Mesendoderm (in vitro differentiated cells): Measurements from ENCODE around the gene BBLN.
"Not testable (repeated sequence)": the region's sequence is repeated elsewhere in the genome, so short reads cannot be mapped to it uniquely, and the experiment has no call there.

Experiments used
- DNase-seq: peaks from one replicate; pipeline ENCODE4 v3.0.0; 2013
- H2AK5ac ChIP-seq: 2 replicates; pipeline ENCODE4 v1.6.1; 2013; ENCODE audit warnings: low read length, inconsistent platforms
- H2BK120ac ChIP-seq: 2 replicates; pipeline ENCODE4 v1.6.1; 2013; ENCODE audit warnings: low read depth, mild to moderate bottlenecking, low read length, moderate library complexity, mixed read lengths
- H2BK15ac ChIP-seq: replicated peaks from 2 replicates; pipeline ENCODE4 v1.6.1; 2013; ENCODE audit warnings: low read depth, mild to moderate bottlenecking, moderate library complexity
- H2BK5ac ChIP-seq: 2 replicates; pipeline ENCODE4 v1.6.1; 2013; ENCODE audit warnings: low read length, inconsistent platforms
- H3K18ac ChIP-seq: 2 replicates; pipeline ENCODE4 v1.6.1; 2013; ENCODE audit warnings: mild to moderate bottlenecking, low read length, mixed read lengths
- H3K23ac ChIP-seq: one replicate; pipeline ENCODE4 v1.6.1; 2013; ENCODE audit warnings: low read length
- H3K27ac ChIP-seq: 2 replicates; pipeline ENCODE4 v1.5.1; 2013; ENCODE audit warnings: low read depth, mild to moderate bottlenecking, inconsistent platforms, low read length, moderate library complexity
- H3K27me3 ChIP-seq: 2 replicates; pipeline ENCODE4 v1.6.1; 2013; ENCODE audit warnings: low read length, control low read depth, mild to moderate bottlenecking, inconsistent platforms; ENCODE audit not compliant: insufficient read depth, poor library complexity
- H3K36me3 ChIP-seq: 2 replicates; pipeline ENCODE4 v1.6.1; 2013; ENCODE audit warnings: low read length, inconsistent platforms; ENCODE audit not compliant: control insufficient read depth, insufficient read depth
- H3K4ac ChIP-seq: one replicate; pipeline ENCODE4 v1.6.1; 2013; ENCODE audit warnings: low read depth, mild to moderate bottlenecking, low read length, moderate library complexity
- H3K4me1 ChIP-seq: 2 replicates; pipeline ENCODE4 v1.6.1; 2013; ENCODE audit warnings: low read depth, low read length, inconsistent platforms; ENCODE audit not compliant: control insufficient read depth
- H3K4me2 ChIP-seq: 2 replicates; pipeline ENCODE4 v1.6.1; 2013; ENCODE audit warnings: low read length
- H3K4me3 ChIP-seq: 2 replicates; pipeline ENCODE4 v1.5.1; 2013; ENCODE audit warnings: mild to moderate bottlenecking, low read length
- H3K56ac ChIP-seq: one replicate; pipeline ENCODE4 v1.6.1; 2013; ENCODE audit warnings: low read length
- H3K79me1 ChIP-seq: 2 replicates; pipeline ENCODE4 v1.6.1; 2013; ENCODE audit warnings: low read length, inconsistent platforms
- H3K79me2 ChIP-seq: 2 replicates; pipeline ENCODE4 v1.6.1; 2013; ENCODE audit warnings: mild to moderate bottlenecking, low read length; ENCODE audit not compliant: control insufficient read depth, insufficient read depth
- H3K9ac ChIP-seq: 2 replicates; pipeline ENCODE4 v1.6.1; 2013; ENCODE audit warnings: low read length, inconsistent platforms
- H4K5ac ChIP-seq: one replicate; pipeline ENCODE4 v1.6.1; 2013; ENCODE audit warnings: low read length
- H4K8ac ChIP-seq: one replicate; pipeline ENCODE4 v1.6.1; 2013; ENCODE audit warnings: low read depth, mild to moderate bottlenecking, control low read depth, low read length, moderate library complexity
- WGBS: extraction: QIAGEN DNeasy Blood & Tissue Kit; methylation state at CpG from one replicate; pipeline ENCODE4 v1.1.7; 2013; ENCODE audit warnings: low lambda C conversion rate, missing lambda C conversion rate; ENCODE audit not compliant: insufficient coverage; ENCODE audit errors: extremely low coverage; 5-methylcytosine and 5-hydroxymethylcytosine counted together

Gene BBLN

DNA sequence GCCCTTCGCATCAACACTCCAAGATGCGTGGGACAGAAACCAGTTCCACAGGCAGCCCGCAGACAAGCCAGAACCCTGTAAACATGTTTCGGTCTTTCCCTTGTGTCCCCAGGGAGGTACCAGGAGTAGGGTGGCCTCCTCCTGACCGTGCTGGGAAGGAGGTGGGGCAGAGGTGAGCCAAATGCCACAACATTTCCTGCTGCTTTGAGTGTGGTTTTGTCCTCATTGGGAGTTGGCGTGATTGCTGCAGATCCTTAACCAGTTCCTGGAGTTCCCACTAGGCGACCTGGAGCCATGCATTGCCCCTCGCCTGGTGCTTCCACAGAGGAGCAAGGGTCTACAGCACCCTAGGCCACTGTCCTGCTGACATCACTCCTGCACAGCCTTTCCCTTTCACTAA, 24.5 kb upstream of the BBLN start:
- not testable (repeated sequence) for H4K5ac ChIP-seq, H2AK5ac ChIP-seq, H3K79me2 ChIP-seq, H3K4me2 ChIP-seq, H3K18ac ChIP-seq, H3K9ac ChIP-seq, H2BK5ac ChIP-seq, H2BK120ac ChIP-seq, H4K8ac ChIP-seq, H3K4me3 ChIP-seq, H3K4me1 ChIP-seq, H3K56ac ChIP-seq, H3K79me1 ChIP-seq, H2BK15ac ChIP-seq, H3K27me3 ChIP-seq, H3K36me3 ChIP-seq, H3K4ac ChIP-seq, DNase-seq, H3K27ac ChIP-seq, H3K23ac ChIP-seq
- no CpG with 5 or more reads among the region's 8 CpGs for WGBS

DNA sequence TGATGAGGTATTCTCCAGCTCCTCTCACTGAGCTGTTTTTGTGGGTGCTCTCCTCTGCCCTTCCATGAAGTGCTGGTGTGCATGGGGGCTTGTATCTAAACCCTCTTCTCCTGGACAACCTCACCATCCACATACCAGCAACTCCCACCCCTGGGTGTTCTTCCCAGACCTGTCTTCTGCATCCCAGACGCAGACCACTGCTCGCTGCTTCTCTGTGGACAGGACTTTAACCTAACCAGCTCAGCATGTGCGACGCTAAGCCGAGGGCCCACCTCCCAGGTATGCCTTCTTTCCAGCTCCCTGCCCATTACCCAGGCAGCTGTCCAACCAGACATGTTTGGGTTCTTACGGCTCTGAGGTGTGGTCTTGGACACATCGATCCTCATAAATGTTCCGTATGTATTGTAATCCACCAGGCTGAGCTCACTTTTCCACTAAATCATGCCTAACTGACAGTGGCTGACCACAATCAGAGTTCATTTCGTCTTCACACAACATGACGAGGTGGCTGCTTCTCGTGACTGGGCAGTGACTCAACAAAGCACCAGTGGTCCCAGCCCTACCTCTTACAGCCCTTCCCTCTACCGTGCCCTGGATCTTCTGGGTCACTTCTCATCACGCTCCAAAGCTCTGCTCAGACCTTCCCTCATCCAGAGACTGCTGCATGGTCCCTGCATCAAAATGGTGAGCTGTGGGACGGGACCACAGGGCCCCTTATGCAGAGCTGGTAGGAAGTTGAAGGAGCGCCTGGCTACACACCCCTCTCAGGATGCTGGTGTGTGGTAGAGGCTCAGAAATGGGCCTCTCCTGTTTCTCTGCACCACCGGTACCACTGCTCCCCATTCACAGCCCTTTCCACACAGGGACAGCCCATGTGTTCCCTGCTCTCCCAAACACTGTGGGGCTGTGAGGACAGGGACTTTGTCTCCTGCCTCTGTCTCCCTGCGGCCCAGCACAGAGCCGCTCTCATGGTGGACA, 23.0 kb upstream of the BBLN start:
- Histone ChIP-seq H3K4me1 (no peaks in the 10 kb centered on the region), H3K79me2 (no peaks in the 10 kb centered on the region), H3K4me2 (no peak overlapping the region), H3K27me3 (no peaks in the 10 kb centered on the region), H3K56ac (no peak overlapping the region), H2BK5ac (no peak overlapping the region), H3K79me1 (no peaks in the 10 kb centered on the region), H2BK120ac (no peak overlapping the region), H3K27ac (no peak overlapping the region), H4K5ac (no peak overlapping the region), H3K18ac (no peak overlapping the region), H3K23ac (no peak overlapping the region), H2AK5ac (no peak overlapping the region), H2BK15ac (no peak overlapping the region), H3K9ac (no peak overlapping the region), H3K36me3 (no peaks in the 10 kb centered on the region), H3K4ac (no peak overlapping the region), H3K4me3 (no peak overlapping the region), H4K8ac (no peak overlapping the region)
- WGBS, result no CpG with 5 or more reads among the region's 18 CpGs
- no peak for DNase-seq

DNA sequence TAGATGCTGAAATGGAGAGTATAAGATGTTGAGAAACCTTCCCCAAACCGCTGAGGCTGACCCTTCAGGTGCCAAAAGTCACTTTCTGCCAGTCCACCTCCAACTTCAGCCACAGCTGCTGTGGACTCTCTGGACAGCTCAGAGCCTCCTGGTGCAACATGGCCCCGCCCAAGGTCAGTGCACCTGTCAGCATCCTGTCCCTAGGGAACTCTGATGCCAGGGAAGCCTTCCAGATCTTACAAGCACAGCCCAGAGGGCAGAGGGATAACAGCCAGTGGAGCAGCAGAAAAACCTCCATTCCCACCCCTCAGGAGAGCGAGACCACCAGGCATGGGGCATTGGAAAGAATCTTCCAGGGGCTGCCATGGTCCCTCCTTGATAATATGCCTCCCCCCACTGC, 22.1 kb upstream of the BBLN start:
- no peak overlapping the region for H2BK120ac ChIP-seq
- no peak overlapping the region for H3K18ac ChIP-seq
- H3K9ac ChIP-seq, result no peak overlapping the region
- no peak overlapping the region for H4K8ac ChIP-seq
- H3K23ac ChIP-seq, result no peak overlapping the region
- H3K4me1 ChIP-seq, result no peaks in the 10 kb centered on the region
- no peaks in the 10 kb centered on the region for H3K79me2 ChIP-seq
- no CpG with 5 or more reads among the region's 3 CpGs for WGBS
- H3K27ac ChIP-seq, result no peak overlapping the region
- H3K27me3 ChIP-seq, result no peaks in the 10 kb centered on the region
- H2BK15ac ChIP-seq, result no peak overlapping the region
- no peak overlapping the region for H2BK5ac ChIP-seq
- no peaks in the 10 kb centered on the region for H3K79me1 ChIP-seq
- no peak overlapping the region for H3K4ac ChIP-seq
- H2AK5ac ChIP-seq, result no peak overlapping the region
- no peaks in the 10 kb centered on the region for H3K36me3 ChIP-seq
- no peak overlapping the region for H3K56ac ChIP-seq
- no peak overlapping the region for H3K4me3 ChIP-seq
- H3K4me2 ChIP-seq, result no peak overlapping the region
- no peak for DNase-seq
- H4K5ac ChIP-seq, result no peak overlapping the region

DNA sequence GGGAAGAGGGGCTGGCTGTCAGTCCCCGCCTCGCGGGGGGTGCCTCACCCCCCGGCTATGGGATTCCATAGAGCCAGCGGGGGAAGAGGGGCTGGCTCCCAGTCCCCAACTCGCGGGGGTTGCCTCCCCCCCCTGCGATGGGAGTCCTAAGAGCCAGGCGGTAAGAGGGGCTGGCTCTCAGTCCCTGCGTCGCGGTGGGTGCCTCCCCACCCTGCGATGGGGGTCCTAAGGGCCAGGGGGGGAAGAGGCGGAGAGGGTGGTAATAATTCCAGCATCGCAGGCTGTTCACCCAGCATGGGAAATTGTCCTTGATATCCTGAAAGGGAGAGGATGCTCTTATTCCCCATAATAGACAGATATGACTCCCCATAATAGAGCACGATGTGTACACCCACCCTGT, 20.4 kb upstream of the BBLN start:
- Histone ChIP-seq H3K56ac (no peak overlapping the region), H3K36me3 (no peaks in the 10 kb centered on the region), H2BK15ac (no peak overlapping the region), H3K4me1 (no peaks in the 10 kb centered on the region), H3K79me2 (no peaks in the 10 kb centered on the region), H4K8ac (no peak overlapping the region), H3K9ac (no peak overlapping the region), H3K27ac (no peak overlapping the region), H2AK5ac (no peak overlapping the region), H3K79me1 (no peaks in the 10 kb centered on the region), H2BK5ac (no peak overlapping the region), H3K23ac (no peak overlapping the region), H4K5ac (no peak overlapping the region), H3K4me2 (no peak overlapping the region), H3K27me3 (no peaks in the 10 kb centered on the region), H2BK120ac (no peak overlapping the region), H3K4me3 (no peak overlapping the region), H3K18ac (no peak overlapping the region), H3K4ac (no peak overlapping the region)
- no peak for DNase-seq
- no CpG with 5 or more reads among the region's 16 CpGs for WGBS

DNA sequence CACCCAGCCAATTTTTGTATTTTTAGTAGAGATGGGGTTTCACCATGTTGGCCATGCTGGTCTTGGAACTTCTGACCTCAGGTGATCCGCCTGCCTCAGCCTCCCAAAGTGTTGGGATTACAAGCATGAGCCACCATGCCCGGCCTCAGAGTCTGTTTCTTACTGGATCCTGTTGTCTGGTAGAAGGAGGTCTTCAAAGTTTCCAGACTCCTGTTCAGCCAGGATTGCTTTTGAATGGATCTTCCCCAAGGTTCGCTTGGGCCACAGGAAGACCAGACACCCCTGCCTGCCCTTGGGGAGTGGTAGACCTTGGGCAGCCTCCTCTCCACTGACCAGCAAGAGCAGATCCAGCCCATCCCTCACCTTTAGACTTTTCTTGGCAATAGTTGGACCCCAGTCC, 18.5 kb upstream of the BBLN start:
- no peak overlapping the region for H4K8ac ChIP-seq
- H3K56ac ChIP-seq, result no peak overlapping the region
- DNase-seq, result no peak
- no peak overlapping the region for H3K4ac ChIP-seq
- H2BK120ac ChIP-seq, result no peak overlapping the region
- H2BK15ac ChIP-seq, result no peak overlapping the region
- no peak overlapping the region for H2AK5ac ChIP-seq
- H3K23ac ChIP-seq, result no peak overlapping the region
- no peaks in the 10 kb centered on the region for H3K27me3 ChIP-seq
- H3K18ac ChIP-seq, result no peak overlapping the region
- H3K36me3 ChIP-seq, result no peaks in the 10 kb centered on the region
- no peaks in the 10 kb centered on the region for H3K4me1 ChIP-seq
- no peak overlapping the region for H3K9ac ChIP-seq
- no peak overlapping the region for H2BK5ac ChIP-seq
- H4K5ac ChIP-seq, result no peak overlapping the region
- no peaks in the 10 kb centered on the region for H3K79me1 ChIP-seq
- no CpG with 5 or more reads among the region's 3 CpGs for WGBS
- no peak overlapping the region for H3K4me2 ChIP-seq
- no peak overlapping the region for H3K27ac ChIP-seq
- no peaks in the 10 kb centered on the region for H3K79me2 ChIP-seq
- no peak overlapping the region for H3K4me3 ChIP-seq

DNA sequence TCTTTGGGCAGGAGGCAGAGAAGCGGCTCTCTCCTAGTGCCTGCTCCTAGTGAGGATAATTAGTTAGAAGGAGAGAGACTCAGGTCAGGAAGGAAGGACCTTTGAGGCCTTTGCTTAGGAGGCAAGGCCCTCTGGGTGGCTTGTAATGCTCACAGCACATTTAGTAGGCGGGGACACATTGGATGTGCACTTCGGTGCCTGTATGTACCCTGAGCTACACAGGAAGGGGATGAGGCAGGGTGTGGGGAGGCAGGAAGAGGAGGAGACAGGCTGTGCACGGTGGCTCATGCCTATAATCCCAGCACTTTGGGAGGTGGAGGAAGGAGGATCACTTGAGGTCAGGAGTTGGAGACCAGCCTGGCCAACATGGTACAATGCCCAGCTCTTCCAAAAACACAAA, 18.0 kb upstream of the BBLN start:
- no peak overlapping the region for H2BK5ac ChIP-seq
- no peak overlapping the region for H2BK15ac ChIP-seq
- DNase-seq, result no peak
- H3K4me1 ChIP-seq, result no peaks in the 10 kb centered on the region
- no peak overlapping the region for H4K5ac ChIP-seq
- H3K79me2 ChIP-seq, result no peaks in the 10 kb centered on the region
- no peak overlapping the region for H3K4me3 ChIP-seq
- no peak overlapping the region for H3K18ac ChIP-seq
- H3K4ac ChIP-seq, result no peak overlapping the region
- H3K27me3 ChIP-seq, result no peaks in the 10 kb centered on the region
- H3K9ac ChIP-seq, result no peak overlapping the region
- no peak overlapping the region for H2BK120ac ChIP-seq
- no CpG with 5 or more reads among the region's 4 CpGs for WGBS
- H4K8ac ChIP-seq, result no peak overlapping the region
- no peak overlapping the region for H3K23ac ChIP-seq
- H3K79me1 ChIP-seq, result no peaks in the 10 kb centered on the region
- H3K56ac ChIP-seq, result no peak overlapping the region
- no peaks in the 10 kb centered on the region for H3K36me3 ChIP-seq
- no peak overlapping the region for H2AK5ac ChIP-seq
- H3K4me2 ChIP-seq, result no peak overlapping the region
- H3K27ac ChIP-seq, result no peak overlapping the region
